Measurements from ENCODE around the gene SNX19.
A peak's percentile ranks its signal among the peaks of the same experiment; 100 is the strongest.

The SNX19 gene

GRCh38 chr11:130905512-130905911, 10.8 kb downstream of the SNX19 start:
- H3K27ac ChIP-seq (ENCODE audit: low read depth, low read length), result no peak overlapping the region
- no peaks in the 10 kb centered on the region for H3K9me3 ChIP-seq (ENCODE audit: low read length)
- no peak overlapping the region for H3K4me3 ChIP-seq (ENCODE audit: low read depth in 1 of 2, low read length in 2 of 2)
- H3K36me3 ChIP-seq (ENCODE audit: insufficient read depth, low read length), result peaks cover 93% of the 10 kb centered on the region
- peaks cover 48% of the 10 kb centered on the region for H3K4me1 ChIP-seq (ENCODE audit: insufficient read depth, low read length)
- H3K27me3 ChIP-seq (ENCODE audit: control insufficient read depth in 1 of 2, insufficient read depth in 2 of 2, low read length in 2 of 2), result no peaks in the 10 kb centered on the region
- no peak overlapping the region for H3K9ac ChIP-seq (ENCODE audit: low read length)

GRCh38 chr11:130904380-130904779, 11.9 kb downstream of the SNX19 start:
- peaks cover 48% of the 10 kb centered on the region for H3K4me1 ChIP-seq (ENCODE audit: insufficient read depth, low read length)
- H3K9ac ChIP-seq (ENCODE audit: low read length), result no peak overlapping the region
- H3K9me3 ChIP-seq (ENCODE audit: low read length), result no peaks in the 10 kb centered on the region
- peaks cover 92% of the 10 kb centered on the region for H3K36me3 ChIP-seq (ENCODE audit: insufficient read depth, low read length)
- no peak overlapping the region for H3K4me3 ChIP-seq (ENCODE audit: low read depth in 1 of 2, low read length in 2 of 2)
- H3K27me3 ChIP-seq (ENCODE audit: control insufficient read depth in 1 of 2, insufficient read depth in 2 of 2, low read length in 2 of 2), result no peaks in the 10 kb centered on the region
- peak overlapping the region; percentile 10 for H3K27ac ChIP-seq (ENCODE audit: low read depth, low read length)

- Histone ChIP-seq H3K9ac (ENCODE audit: low read length) (no peak overlapping the region), H3K9me3 (ENCODE audit: low read length) (no peaks in the 10 kb centered on the region), H3K27me3 (ENCODE audit: control insufficient read depth in 1 of 2, insufficient read depth in 2 of 2, low read length in 2 of 2) (no peaks in the 10 kb centered on the region), H3K4me1 (ENCODE audit: insufficient read depth, low read length) (peaks cover 42% of the 10 kb centered on the region), H3K4me3 (ENCODE audit: low read depth in 1 of 2, low read length in 2 of 2) (no peak overlapping the region), H3K27ac (ENCODE audit: low read depth, low read length) (peak overlapping the region; percentile 31), H3K36me3 (ENCODE audit: insufficient read depth, low read length) (peaks cover 84% of the 10 kb centered on the region)
Measured at GRCh38 chr11:130902380-130902779, 13.9 kb downstream of the SNX19 start.

- Histone ChIP-seq H3K9ac (ENCODE audit: low read length) (no peak overlapping the region), H3K9me3 (ENCODE audit: low read length) (no peaks in the 10 kb centered on the region), H3K4me1 (ENCODE audit: insufficient read depth, low read length) (peaks cover 60% of the 10 kb centered on the region), H3K27ac (ENCODE audit: low read depth, low read length) (peak overlapping the region; percentile 67), H3K27me3 (ENCODE audit: control insufficient read depth in 1 of 2, insufficient read depth in 2 of 2, low read length in 2 of 2) (no peaks in the 10 kb centered on the region), H3K36me3 (ENCODE audit: insufficient read depth, low read length) (peaks cover 70% of the 10 kb centered on the region), H3K4me3 (ENCODE audit: low read depth in 1 of 2, low read length in 2 of 2) (no peak overlapping the region)
Measured at GRCh38 chr11:130899106-130899505, 17.2 kb downstream of the SNX19 start.

GRCh38 chr11:130897262-130898182, 18.8 kb downstream of the SNX19 start:
- Histone ChIP-seq H3K4me1 (ENCODE audit: insufficient read depth, low read length) (peaks cover 60% of the 10 kb centered on the region), H3K36me3 (ENCODE audit: insufficient read depth, low read length) (peaks cover 73% of the 10 kb centered on the region), H3K4me3 (ENCODE audit: low read depth in 1 of 2, low read length in 2 of 2) (peak overlapping the region in 1 of 2 donors; percentile 42), H3K9ac (ENCODE audit: low read length) (peak overlapping the region; percentile 22), H3K27ac (ENCODE audit: low read depth, low read length) (peak overlapping the region; percentile 80), H3K27me3 (ENCODE audit: control insufficient read depth in 1 of 2, insufficient read depth in 2 of 2, low read length in 2 of 2) (no peaks in the 10 kb centered on the region), H3K9me3 (ENCODE audit: low read length) (no peaks in the 10 kb centered on the region)

GRCh38 chr11:130894322-130895025, 21.8 kb downstream of the SNX19 start:
- no peaks in the 10 kb centered on the region for H3K27me3 ChIP-seq (ENCODE audit: control insufficient read depth in 1 of 2, insufficient read depth in 2 of 2, low read length in 2 of 2)
- H3K4me1 ChIP-seq (ENCODE audit: insufficient read depth, low read length), result peaks cover 58% of the 10 kb centered on the region
- no peak overlapping the region for H3K4me3 ChIP-seq (ENCODE audit: low read depth in 1 of 2, low read length in 2 of 2)
- H3K9ac ChIP-seq (ENCODE audit: low read length), result peak overlapping the region; percentile 15
- H3K27ac ChIP-seq (ENCODE audit: low read depth, low read length), result peak overlapping the region; percentile 80
- no peaks in the 10 kb centered on the region for H3K9me3 ChIP-seq (ENCODE audit: low read length)
- H3K36me3 ChIP-seq (ENCODE audit: insufficient read depth, low read length), result peaks cover 55% of the 10 kb centered on the region

- Histone ChIP-seq H3K9me3 (ENCODE audit: low read length) (no peaks in the 10 kb centered on the region), H3K27ac (ENCODE audit: low read depth, low read length) (peak overlapping the region; percentile 7), H3K36me3 (ENCODE audit: insufficient read depth, low read length) (peaks cover 46% of the 10 kb centered on the region), H3K27me3 (ENCODE audit: control insufficient read depth in 1 of 2, insufficient read depth in 2 of 2, low read length in 2 of 2) (no peaks in the 10 kb centered on the region), H3K9ac (ENCODE audit: low read length) (no peak overlapping the region), H3K4me3 (ENCODE audit: low read depth in 1 of 2, low read length in 2 of 2) (no peak overlapping the region), H3K4me1 (ENCODE audit: insufficient read depth, low read length) (peaks cover 45% of the 10 kb centered on the region)
Measured at GRCh38 chr11:130892861-130893260, 23.4 kb downstream of the SNX19 start.

- Histone ChIP-seq H3K4me1 (ENCODE audit: insufficient read depth, low read length) (peaks cover 39% of the 10 kb centered on the region), H3K36me3 (ENCODE audit: insufficient read depth, low read length) (peaks cover 46% of the 10 kb centered on the region), H3K27ac (ENCODE audit: low read depth, low read length) (no peak overlapping the region), H3K4me3 (ENCODE audit: low read depth in 1 of 2, low read length in 2 of 2) (no peak overlapping the region), H3K27me3 (ENCODE audit: control insufficient read depth in 1 of 2, insufficient read depth in 2 of 2, low read length in 2 of 2) (no peaks in the 10 kb centered on the region), H3K9me3 (ENCODE audit: low read length) (no peaks in the 10 kb centered on the region), H3K9ac (ENCODE audit: low read length) (no peak overlapping the region)
Measured at GRCh38 chr11:130891326-130891725, 25.0 kb downstream of the SNX19 start.

- Histone ChIP-seq H3K4me3 (ENCODE audit: low read depth in 1 of 2, low read length in 2 of 2) (no peak overlapping the region), H3K9ac (ENCODE audit: low read length) (no peak overlapping the region), H3K27ac (ENCODE audit: low read depth, low read length) (no peak overlapping the region), H3K4me1 (ENCODE audit: insufficient read depth, low read length) (peaks cover 28% of the 10 kb centered on the region), H3K27me3 (ENCODE audit: control insufficient read depth in 1 of 2, insufficient read depth in 2 of 2, low read length in 2 of 2) (no peaks in the 10 kb centered on the region), H3K9me3 (ENCODE audit: low read length) (no peaks in the 10 kb centered on the region), H3K36me3 (ENCODE audit: insufficient read depth, low read length) (peaks cover 37% of the 10 kb centered on the region)
Measured at GRCh38 chr11:130890039-130890745, 26.1 kb downstream of the SNX19 start.

- H3K4me1 ChIP-seq (ENCODE audit: insufficient read depth, low read length), result peaks cover 14% of the 10 kb centered on the region
- no peak overlapping the region for H3K9ac ChIP-seq (ENCODE audit: low read length)
- no peak overlapping the region for H3K4me3 ChIP-seq (ENCODE audit: low read depth in 1 of 2, low read length in 2 of 2)
- no peaks in the 10 kb centered on the region for H3K27me3 ChIP-seq (ENCODE audit: control insufficient read depth in 1 of 2, insufficient read depth in 2 of 2, low read length in 2 of 2)
- H3K9me3 ChIP-seq (ENCODE audit: low read length), result no peaks in the 10 kb centered on the region
- H3K27ac ChIP-seq (ENCODE audit: low read depth, low read length), result no peak overlapping the region
- peaks cover 25% of the 10 kb centered on the region for H3K36me3 ChIP-seq (ENCODE audit: insufficient read depth, low read length)
Measured at GRCh38 chr11:130888790-130889189, 27.5 kb downstream of the SNX19 start.

GRCh38 chr11:130886704-130887103, 29.6 kb downstream of the SNX19 start:
- Histone ChIP-seq H3K4me1 (ENCODE audit: insufficient read depth, low read length) (peaks cover 10% of the 10 kb centered on the region), H3K9ac (ENCODE audit: low read length) (no peak overlapping the region), H3K36me3 (ENCODE audit: insufficient read depth, low read length) (peaks cover 18% of the 10 kb centered on the region), H3K9me3 (ENCODE audit: low read length) (no peaks in the 10 kb centered on the region), H3K27me3 (ENCODE audit: control insufficient read depth in 1 of 2, insufficient read depth in 2 of 2, low read length in 2 of 2) (no peaks in the 10 kb centered on the region), H3K4me3 (ENCODE audit: low read depth in 1 of 2, low read length in 2 of 2) (no peak overlapping the region), H3K27ac (ENCODE audit: low read depth, low read length) (no peak overlapping the region)

Data from muscle layer of colon (tissue), 2 donors.